Subcutaneous abdominal adipose tissue (tissue), 5 donors: ENCODE measurements around the gene CMSS1.
"Not testable (repeated sequence)": the region's sequence is repeated elsewhere in the genome, so short reads cannot be mapped to it uniquely, and the experiment has no call there.

ENCODE experiments used
- H3K27ac ChIP-seq: one replicate; pipeline ENCODE4 v1.7.0; 2013; ENCODE audit warnings: low read depth, mild to moderate bottlenecking, inconsistent platforms, low read length, moderate library complexity
- H3K27me3 ChIP-seq, 5 donors: one replicate each; pipeline ENCODE4 v1.7.0; 2013; ENCODE audit warnings: low read length in 5 of 5, inconsistent platforms in 1 of 5; ENCODE audit not compliant: control insufficient read depth in 5 of 5, insufficient read depth in 4 of 5
- H3K36me3 ChIP-seq, 5 donors: one replicate each; pipeline ENCODE4 v1.7.0; 2013; ENCODE audit warnings: low read length in 5 of 5; ENCODE audit not compliant: control insufficient read depth in 5 of 5, insufficient read depth in 5 of 5
- H3K4me1 ChIP-seq, 5 donors: one replicate each; pipeline ENCODE4 v1.7.0; 2013; ENCODE audit warnings: low read length in 5 of 5, mild to moderate bottlenecking in 3 of 5, moderate library complexity in 1 of 5; ENCODE audit not compliant: control insufficient read depth in 5 of 5, insufficient read depth in 5 of 5
- H3K4me3 ChIP-seq, 5 donors: one replicate each; pipeline ENCODE4 v1.7.0; 2013; ENCODE audit warnings: low read length in 5 of 5, low read depth in 1 of 5
- H3K9ac ChIP-seq, 5 donors: one replicate each; pipeline ENCODE4 v1.7.0; 2013; ENCODE audit warnings: low read length in 5 of 5, mild to moderate bottlenecking in 4 of 5, moderate library complexity in 3 of 5
- H3K9me3 ChIP-seq, 5 donors: one replicate each; pipeline ENCODE4 v1.7.0; 2013; ENCODE audit warnings: low read length in 5 of 5; ENCODE audit not compliant: control insufficient read depth in 5 of 5
- donor health status: healthy.
- donor health status: healthy.
- donor health status: healthy.
- donor health status: healthy.
- donor health status: healthy.

Gene CMSS1

GRCh38 chr3:99836681-99837080 lies 19.0 kb downstream of the CMSS1 start:
- H3K27ac ChIP-seq = peak overlapping the region; percentile 17
- H3K9me3 ChIP-seq = no peaks in the 10 kb centered on the region
- H3K4me1 ChIP-seq = peaks cover 0 to 31% (median 4%) of the 10 kb centered on the region in 5 donors
- no peaks in the 10 kb centered on the region for H3K36me3 ChIP-seq
- H3K27me3 ChIP-seq = no peaks in the 10 kb centered on the region
- H3K9ac ChIP-seq = no peak overlapping the region
- no peak overlapping the region for H3K4me3 ChIP-seq

GRCh38 chr3:99837715-99838114 lies 20.1 kb downstream of the CMSS1 start:
- no peaks in the 10 kb centered on the region for H3K9me3 ChIP-seq
- H3K36me3 ChIP-seq = no peaks in the 10 kb centered on the region
- H3K4me3 ChIP-seq = no peak overlapping the region
- peaks cover 0 to 31% (median 4%) of the 10 kb centered on the region in 5 donors for H3K4me1 ChIP-seq
- H3K27ac ChIP-seq = no peak overlapping the region
- H3K27me3 ChIP-seq = no peaks in the 10 kb centered on the region
- H3K9ac ChIP-seq = no peak overlapping the region

GRCh38 chr3:99838755-99839154 lies 21.1 kb downstream of the CMSS1 start:
- H3K27ac ChIP-seq = no peak overlapping the region
- H3K4me1 ChIP-seq = peaks cover 5 to 36% (median 9%) of the 10 kb centered on the region in 5 donors
- H3K4me3 ChIP-seq = no peak overlapping the region
- H3K27me3 ChIP-seq = no peaks in the 10 kb centered on the region
- H3K9ac ChIP-seq = no peak overlapping the region
- H3K9me3 ChIP-seq = no peaks in the 10 kb centered on the region
- no peaks in the 10 kb centered on the region for H3K36me3 ChIP-seq

GRCh38 chr3:99839613-99840012 lies 22.0 kb downstream of the CMSS1 start:
- no peaks in the 10 kb centered on the region for H3K9me3 ChIP-seq
- H3K27me3 ChIP-seq = no peaks in the 10 kb centered on the region
- H3K9ac ChIP-seq = no peak overlapping the region
- no peak overlapping the region for H3K4me3 ChIP-seq
- H3K27ac ChIP-seq = no peak overlapping the region
- H3K36me3 ChIP-seq = no peaks in the 10 kb centered on the region
- peaks cover 6 to 39% (median 14%) of the 10 kb centered on the region in 5 donors for H3K4me1 ChIP-seq

- H3K9me3 ChIP-seq, H3K27ac ChIP-seq, H3K9ac ChIP-seq, H3K4me3 ChIP-seq, H3K36me3 ChIP-seq, H3K27me3 ChIP-seq: not testable (repeated sequence)
- peaks cover 8 to 50% (median 33%) of the 10 kb centered on the region in 5 donors for H3K4me1 ChIP-seq
Observed at GRCh38 chr3:99841949-99842348, 24.3 kb downstream of the CMSS1 start.

- H3K27ac ChIP-seq = peak overlapping the region; percentile 71
- no peaks in the 10 kb centered on the region for H3K9me3 ChIP-seq
- no peak overlapping the region for H3K4me3 ChIP-seq
- H3K27me3 ChIP-seq = no peaks in the 10 kb centered on the region
- peaks cover 6 to 46% (median 39%) of the 10 kb centered on the region in 5 donors for H3K4me1 ChIP-seq
- H3K36me3 ChIP-seq = peaks cover 0 to under 1% (median 0%) of the 10 kb centered on the region in 5 donors
- H3K9ac ChIP-seq = peak overlapping the region in 2 of 5 donors; percentile 45 to 59
Observed at GRCh38 chr3:99842826-99843589, 25.3 kb downstream of the CMSS1 start.

GRCh38 chr3:99843590-99844258 lies 26.1 kb downstream of the CMSS1 start:
- Histone ChIP-seq H3K27ac (peak overlapping the region; percentile 71), H3K4me3 (peak overlapping the region in 2 of 5 donors; percentile 24 to 49), H3K27me3 (no peaks in the 10 kb centered on the region), H3K36me3 (peaks cover 0 to 6% (median 0%) of the 10 kb centered on the region in 5 donors), H3K9ac (peak overlapping the region in 3 of 5 donors; percentile 45 to 72 (median 59)), H3K4me1 (peaks cover 6 to 48% (median 36%) of the 10 kb centered on the region in 5 donors), H3K9me3 (peaks cover 0 to 3% (median 0%) of the 10 kb centered on the region in 5 donors)

GRCh38 chr3:99845331-99845730 lies 27.7 kb downstream of the CMSS1 start:
- no peaks in the 10 kb centered on the region for H3K27me3 ChIP-seq
- H3K4me1 ChIP-seq = peaks cover 6 to 48% (median 36%) of the 10 kb centered on the region in 5 donors
- no peak overlapping the region for H3K4me3 ChIP-seq
- peak overlapping the region; percentile 89 for H3K27ac ChIP-seq
- H3K9ac ChIP-seq = peak overlapping the region in 2 of 5 donors; percentile 14 to 36
- peaks cover 0 to 6% (median 0%) of the 10 kb centered on the region in 5 donors for H3K9me3 ChIP-seq
- peaks cover under 1 to 13% (median 5%) of the 10 kb centered on the region in 5 donors for H3K36me3 ChIP-seq

GRCh38 chr3:99845999-99846398 lies 28.3 kb downstream of the CMSS1 start:
- Histone ChIP-seq H3K27me3 (no peaks in the 10 kb centered on the region), H3K9ac (peak overlapping the region in 2 of 5 donors; percentile 36 to 57), H3K36me3 (peaks cover 7 to 19% (median 10%) of the 10 kb centered on the region in 5 donors), H3K27ac (peak overlapping the region; percentile 89), H3K4me1 (peaks cover 6 to 48% (median 36%) of the 10 kb centered on the region in 5 donors), H3K9me3 (peaks cover 0 to 6% (median 0%) of the 10 kb centered on the region in 5 donors), H3K4me3 (peak overlapping the region in 2 of 5 donors; percentile 18 to 26)
